GM12892 (cell line): ENCODE data around the gene LAMP1.

Experiments used
- POLR2A ChIP-seq: IDR thresholded peaks from 2 replicates; pipeline ENCODE4 v1.6.1; 2011; ENCODE audit warnings: low read depth, low read length, control low read depth
- POLR2AphosphoS5 ChIP-seq: IDR thresholded peaks from 2 replicates; pipeline ENCODE4 v1.6.1; 2011; ENCODE audit warnings: low read depth, low read length, control low read depth
- TAF1 ChIP-seq: IDR thresholded peaks from 2 replicates; pipeline ENCODE4 v1.6.1; 2011; ENCODE audit warnings: low read depth, mild to moderate bottlenecking, control low read depth, low read length, borderline replicate concordance

GRCh38 chr13:113304121-113304520 is 7.1 kb downstream of the LAMP1 start:
- TF ChIP-seq POLR2A (no peak), TAF1 (no peak), POLR2AphosphoS5 (no peak)
